Keratinocyte (primary cell): ENCODE results near the gene SLC26A3. TPM values are rescaled to one million over a fixed set of nuclear protein-coding genes. Genes with fewer than 3 reads are reported as not detected.

Source experiments
- DNase-seq: peaks from one replicate; pipeline ENCODE4 v3.0.0-alpha.2; 2011; ENCODE audit warnings: low read depth, missing footprints, low spot score
- FAIRE-seq: peaks from 2 replicates; lab custom pipeline; 2011; peaks lifted over from hg19 to GRCh38; lab: Jason Lieb, UNC
- H2AFZ ChIP-seq: 2 replicates; pipeline ENCODE4 v1.6.0; 2012; ENCODE audit warnings: low read length, control low read depth, inconsistent platforms; ENCODE audit not compliant: control insufficient read depth
- H3K27ac ChIP-seq: 2 replicates; pipeline ENCODE4 v1.5.1; 2011; ENCODE audit warnings: low read length; ENCODE audit not compliant: control insufficient read depth, insufficient read depth
- H3K27me3 ChIP-seq: 3 replicates; pipeline ENCODE4 v1.6.0; 2011; ENCODE audit warnings: low read length; ENCODE audit not compliant: control insufficient read depth, insufficient read depth; ENCODE audit errors: extremely low read depth
- H3K36me3 ChIP-seq, 2 experiments: 2 replicates in 1 of 2; 3 replicates in 1 of 2; pipeline ENCODE4 v1.5.1; 2011; ENCODE audit warnings: low read length in 2 of 2, mild to moderate bottlenecking in 1 of 2; ENCODE audit not compliant: control insufficient read depth in 2 of 2, insufficient read depth in 2 of 2; ENCODE audit errors: extremely low read depth in 1 of 2
- H3K4me1 ChIP-seq: 3 replicates; pipeline ENCODE4 v1.5.1; 2011; ENCODE audit warnings: low read length; ENCODE audit not compliant: control insufficient read depth, insufficient read depth; ENCODE audit errors: extremely low read depth
- H3K4me2 ChIP-seq: 3 replicates; pipeline ENCODE4 v1.6.0; 2011; ENCODE audit warnings: low read depth, low read length; ENCODE audit not compliant: control insufficient read depth, insufficient read depth; ENCODE audit errors: extremely low read depth
- H3K4me3 ChIP-seq, 3 experiments: fragments of 200-600 bp in 1 of 3; sonication (generic) in 1 of 3; 2 replicates in 2 of 3; 3 replicates in 1 of 3; pipeline ENCODE4 v1.5.1; 2011 to 2016; ENCODE audit warnings: low read length in 3 of 3, mild to moderate bottlenecking in 3 of 3, control low read depth in 2 of 3, inconsistent platforms in 1 of 3, low read depth in 1 of 3, mixed read lengths in 1 of 3, mixed run types in 1 of 3, moderate library complexity in 1 of 3; ENCODE audit not compliant: control insufficient read depth in 2 of 3, insufficient read depth in 2 of 3; ENCODE audit errors: extremely low read depth in 1 of 3
- H3K79me2 ChIP-seq: 2 replicates; pipeline ENCODE4 v1.6.0; 2012; ENCODE audit warnings: low read length; ENCODE audit not compliant: control insufficient read depth, insufficient read depth
- H3K9ac ChIP-seq: 3 replicates; pipeline ENCODE4 v1.6.0; 2011; ENCODE audit warnings: low read length; ENCODE audit not compliant: control insufficient read depth, insufficient read depth; ENCODE audit errors: extremely low read depth
- H3K9me1 ChIP-seq: 3 replicates; pipeline ENCODE4 v1.6.0; 2011; ENCODE audit warnings: low read length; ENCODE audit not compliant: control insufficient read depth, insufficient read depth; ENCODE audit errors: extremely low read depth
- H3K9me3 ChIP-seq: 2 replicates; pipeline ENCODE4 v1.5.1; 2012; ENCODE audit warnings: low read depth, low read length; ENCODE audit not compliant: control insufficient read depth
- H4K20me1 ChIP-seq: 3 replicates; pipeline ENCODE4 v1.6.0; 2011; ENCODE audit warnings: low read length; ENCODE audit not compliant: control insufficient read depth, insufficient read depth; ENCODE audit errors: extremely low read depth
- EZH2 ChIP-seq: IDR thresholded peaks from one replicate; pipeline ENCODE4 v1.6.1; 2012; ENCODE audit warnings: inconsistent platforms, mild to moderate bottlenecking, low read length, moderate library complexity
- dilution Hi-C: fragments of 300-500 bp; cut with MboI; formaldehyde crosslinking; loops from one replicate; pipeline ENCODE4 v1.7.0; 2020; ENCODE audit warnings: low sequenced_read_pairs; ENCODE audit not compliant: extremely low pct_ligation_motif_present
- polyA plus RNA-seq, 5 experiments: library from polyadenylated mRNA; depleted of rRNA in 3 of 5; stranded (reverse) in 3 of 5; stranded (forward) in 1 of 5; unstranded in 1 of 5; fragments of >200 nt; gene quantifications; 1 replicate in 1 of 5; 2 replicates in 3 of 5; 3 replicates in 1 of 5; pipeline versions ENCODE4 v1.2.1 to v1.2.3, GENCODE V29; 2011 to 2012; ENCODE audit warnings: missing spikeins in 2 of 5, low read depth in 1 of 5, low replicate concordance in 1 of 5
- TF ChIP-seq, protein P1 (sequence below), 3 experiments: IDR thresholded peaks in 1 of 3; conservative IDR thresholded peaks in 1 of 3; optimal IDR thresholded peaks in 1 of 3; 2 replicates in 2 of 3; 3 replicates in 1 of 3; pipeline versions ENCODE3 to v1.5.1; 2011; ENCODE audit warnings: low read length in 3 of 3, mild to moderate bottlenecking in 3 of 3, moderate library complexity in 2 of 3, control low read depth in 1 of 3, inconsistent platforms in 1 of 3; ENCODE audit not compliant: insufficient read depth in 2 of 3; ENCODE audit errors: extremely low read depth in 1 of 3

SLC26A3 gene
- polyA plus RNA-seq, 1 donor (not counting 4 experiments of a cell fraction or from before 2014, with no cell fraction given), result not detected

- DNase-seq (no peak), FAIRE-seq (no peak)
- Histone ChIP-seq H3K27ac (peak overlapping the region; percentile 96), H3K36me3 (peaks cover 0 to 2% of the 10 kb centered on the region in 2 experiments), H3K4me1 (peaks cover 21% of the 10 kb centered on the region), H3K9me3 (no peaks in the 10 kb centered on the region), H4K20me1 (peaks cover 4% of the 10 kb centered on the region), H3K79me2 (peaks cover 50% of the 10 kb centered on the region), H3K9me1 (no peaks in the 10 kb centered on the region), H3K4me3 (peak overlapping the region; percentile 77 to 92 (median 87)), H2AFZ (peak overlapping the region; percentile 99), H3K27me3 (no peaks in the 10 kb centered on the region), H3K9ac (peak overlapping the region; percentile 87), H3K4me2 (peak overlapping the region; percentile 90)
- dilution Hi-C loops, result no loop called here
- TF ChIP-seq, protein P1, sequence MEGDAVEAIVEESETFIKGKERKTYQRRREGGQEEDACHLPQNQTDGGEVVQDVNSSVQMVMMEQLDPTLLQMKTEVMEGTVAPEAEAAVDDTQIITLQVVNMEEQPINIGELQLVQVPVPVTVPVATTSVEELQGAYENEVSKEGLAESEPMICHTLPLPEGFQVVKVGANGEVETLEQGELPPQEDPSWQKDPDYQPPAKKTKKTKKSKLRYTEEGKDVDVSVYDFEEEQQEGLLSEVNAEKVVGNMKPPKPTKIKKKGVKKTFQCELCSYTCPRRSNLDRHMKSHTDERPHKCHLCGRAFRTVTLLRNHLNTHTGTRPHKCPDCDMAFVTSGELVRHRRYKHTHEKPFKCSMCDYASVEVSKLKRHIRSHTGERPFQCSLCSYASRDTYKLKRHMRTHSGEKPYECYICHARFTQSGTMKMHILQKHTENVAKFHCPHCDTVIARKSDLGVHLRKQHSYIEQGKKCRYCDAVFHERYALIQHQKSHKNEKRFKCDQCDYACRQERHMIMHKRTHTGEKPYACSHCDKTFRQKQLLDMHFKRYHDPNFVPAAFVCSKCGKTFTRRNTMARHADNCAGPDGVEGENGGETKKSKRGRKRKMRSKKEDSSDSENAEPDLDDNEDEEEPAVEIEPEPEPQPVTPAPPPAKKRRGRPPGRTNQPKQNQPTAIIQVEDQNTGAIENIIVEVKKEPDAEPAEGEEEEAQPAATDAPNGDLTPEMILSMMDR (optimal IDR thresholded peaks at IDR 0.05 in 1 of 3, IDR thresholded peaks at IDR 0.05 in 1 of 3, conservative IDR thresholded peaks at IDR 0.05 in 1 of 3; ENCODE audit: extremely low read depth in 1 of 3, insufficient read depth in 2 of 3, low read length in 3 of 3), result no peak
- no peak for TF ChIP-seq EZH2
These were observed 58.7 kb downstream of the SLC26A3 start for GRCh38 chr7:107744345-107744750.

DNA sequence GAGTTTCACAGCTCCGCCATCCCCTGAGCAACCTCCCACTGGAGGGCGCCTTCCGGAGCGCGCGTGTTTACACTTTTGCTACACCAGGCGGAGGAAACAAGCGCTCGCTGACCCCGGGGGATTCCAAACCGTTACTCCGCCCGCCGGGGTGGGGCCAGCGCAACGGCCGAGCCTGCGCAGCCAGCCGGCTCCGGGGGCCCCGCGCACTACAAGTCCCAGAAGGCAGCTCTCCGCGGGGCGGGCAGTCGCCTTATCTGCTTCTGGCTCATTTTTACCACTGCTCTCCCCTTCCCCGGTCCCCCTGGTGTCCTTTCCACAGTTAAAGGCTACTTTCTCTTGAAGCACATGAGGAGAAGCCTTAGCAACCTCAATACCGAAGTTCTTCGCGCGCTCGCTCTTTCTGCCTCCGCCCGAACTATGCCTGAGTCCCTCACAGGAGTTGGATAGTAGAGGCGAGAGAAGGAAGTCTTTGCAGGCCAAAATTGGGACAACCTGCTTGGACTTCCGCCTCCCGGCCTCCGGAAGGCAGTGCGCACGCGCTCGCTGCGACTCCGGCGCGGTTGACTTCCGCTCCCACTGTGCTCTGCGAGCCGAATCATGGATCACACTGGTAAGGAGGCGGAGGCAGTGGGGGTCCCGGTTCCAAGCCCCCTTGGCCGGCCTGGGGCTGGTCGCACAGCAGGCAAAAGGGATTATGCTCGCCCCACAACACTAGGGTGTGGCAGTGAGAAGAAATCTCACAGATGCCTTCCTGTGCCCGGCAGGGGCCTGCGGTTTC is 59.3 kb downstream of the SLC26A3 start, which contains the start of gene CBLL1:
Gene CBLL1, plus strand, starts transcription at position 576 of the 778 bp plus-strand sequence. Its CDS starts 22 bp downstream, at position 598.
- H3K4me3 ChIP-seq, result peak within 1 kb of the TSS; percentile 77 to 92 (median 87)
- dilution Hi-C loops, result no loop called here
- peaks cover 4% of the 10 kb centered on the region for H4K20me1 ChIP-seq
- peak; percentile 34 for FAIRE-seq
- peaks cover 48% of the 10 kb centered on the region for H3K79me2 ChIP-seq
- peak; percentile 49 for DNase-seq
- H3K9ac ChIP-seq, result peak within 1 kb of the TSS; percentile 87
- H3K27me3 ChIP-seq, result no peaks in the 10 kb centered on the region
- peaks cover 21% of the 10 kb centered on the region for H3K4me1 ChIP-seq
- no peaks in the 10 kb centered on the region for H3K36me3 ChIP-seq
- TF ChIP-seq EZH2, result no peak
- TF ChIP-seq, protein P1 (optimal IDR thresholded peaks at IDR 0.05 in 1 of 3, IDR thresholded peaks at IDR 0.05 in 1 of 3, conservative IDR thresholded peaks at IDR 0.05 in 1 of 3; ENCODE audit: extremely low read depth in 1 of 3, insufficient read depth in 2 of 3, low read length in 3 of 3), result peak; percentile 69 to 71 (median 70)
- H3K9me1 ChIP-seq, result no peaks in the 10 kb centered on the region
- H3K27ac ChIP-seq, result peak within 1 kb of the TSS; percentile 96
- H2AFZ ChIP-seq, result peak within 1 kb of the TSS; percentile 99
- peak within 1 kb of the TSS; percentile 93 for H3K4me2 ChIP-seq
- no peaks in the 10 kb centered on the region for H3K9me3 ChIP-seq
